Kidney epithelial cell (primary cell): ENCODE results near the gene PTHLH. TPM values are rescaled to one million over a fixed set of nuclear protein-coding genes. Genes with fewer than 3 reads are reported as not detected.
A peak's percentile ranks its signal among the peaks of the same experiment; 100 is the strongest.

Experiments
- DNase-seq: peaks from one replicate; pipeline ENCODE4 v3.0.0-alpha.2; 2010; ENCODE audit warnings: low read depth
- H3K27me3 ChIP-seq: 2 replicates; pipeline ENCODE4 v1.6.0; 2011; ENCODE audit warnings: low read length; ENCODE audit not compliant: control insufficient read depth, insufficient read depth
- H3K36me3 ChIP-seq: 2 replicates; pipeline ENCODE4 v1.5.1; 2011; ENCODE audit warnings: low read length; ENCODE audit not compliant: control insufficient read depth, insufficient read depth
- H3K4me3 ChIP-seq: 2 replicates; pipeline ENCODE4 v1.5.1; 2011; ENCODE audit warnings: low read depth, mild to moderate bottlenecking, control low read depth, low read length
- total RNA-seq: library from RNA; depleted of rRNA; stranded (reverse); fragments of >200 nt; gene quantifications from 2 replicates; pipeline ENCODE4 v1.2.3, GENCODE V29; 2015
- TF ChIP-seq, protein P1 (sequence below): IDR thresholded peaks from 2 replicates; pipeline ENCODE4 v1.5.1; 2011; ENCODE audit warnings: mild to moderate bottlenecking, moderate library complexity, low read length, control low read depth, inconsistent platforms; ENCODE audit not compliant: insufficient read depth, poor library complexity, severe bottlenecking

PTHLH gene
- total RNA-seq, 1 donor from 2014 or later = 2.7 TPM

DNA sequence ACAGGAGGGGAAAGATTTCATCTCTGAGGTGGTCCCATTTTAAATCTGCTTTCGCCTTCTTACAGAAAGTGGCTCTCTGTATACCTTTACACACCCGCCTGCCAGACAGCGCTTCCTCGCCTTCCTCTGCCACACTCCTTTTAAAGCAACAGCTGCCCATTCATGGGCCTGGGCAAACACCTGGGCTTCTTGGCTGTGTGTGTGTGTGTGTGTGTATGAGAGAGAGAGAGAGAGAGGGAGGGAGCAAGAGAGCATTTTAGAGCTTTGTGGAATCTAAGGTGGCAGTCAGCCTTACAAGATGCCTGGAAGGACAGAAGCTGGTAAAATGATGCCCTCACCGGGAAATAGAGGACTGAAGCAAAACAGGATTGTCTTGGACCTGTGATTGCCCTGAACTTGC, 20.0 kb downstream of the PTHLH start:
- no peak for DNase-seq
- Histone ChIP-seq H3K27me3 (no peaks in the 10 kb centered on the region), H3K36me3 (no peaks in the 10 kb centered on the region), H3K4me3 (no peak overlapping the region)
- TF ChIP-seq, protein P1, sequence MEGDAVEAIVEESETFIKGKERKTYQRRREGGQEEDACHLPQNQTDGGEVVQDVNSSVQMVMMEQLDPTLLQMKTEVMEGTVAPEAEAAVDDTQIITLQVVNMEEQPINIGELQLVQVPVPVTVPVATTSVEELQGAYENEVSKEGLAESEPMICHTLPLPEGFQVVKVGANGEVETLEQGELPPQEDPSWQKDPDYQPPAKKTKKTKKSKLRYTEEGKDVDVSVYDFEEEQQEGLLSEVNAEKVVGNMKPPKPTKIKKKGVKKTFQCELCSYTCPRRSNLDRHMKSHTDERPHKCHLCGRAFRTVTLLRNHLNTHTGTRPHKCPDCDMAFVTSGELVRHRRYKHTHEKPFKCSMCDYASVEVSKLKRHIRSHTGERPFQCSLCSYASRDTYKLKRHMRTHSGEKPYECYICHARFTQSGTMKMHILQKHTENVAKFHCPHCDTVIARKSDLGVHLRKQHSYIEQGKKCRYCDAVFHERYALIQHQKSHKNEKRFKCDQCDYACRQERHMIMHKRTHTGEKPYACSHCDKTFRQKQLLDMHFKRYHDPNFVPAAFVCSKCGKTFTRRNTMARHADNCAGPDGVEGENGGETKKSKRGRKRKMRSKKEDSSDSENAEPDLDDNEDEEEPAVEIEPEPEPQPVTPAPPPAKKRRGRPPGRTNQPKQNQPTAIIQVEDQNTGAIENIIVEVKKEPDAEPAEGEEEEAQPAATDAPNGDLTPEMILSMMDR = no peak

DNA sequence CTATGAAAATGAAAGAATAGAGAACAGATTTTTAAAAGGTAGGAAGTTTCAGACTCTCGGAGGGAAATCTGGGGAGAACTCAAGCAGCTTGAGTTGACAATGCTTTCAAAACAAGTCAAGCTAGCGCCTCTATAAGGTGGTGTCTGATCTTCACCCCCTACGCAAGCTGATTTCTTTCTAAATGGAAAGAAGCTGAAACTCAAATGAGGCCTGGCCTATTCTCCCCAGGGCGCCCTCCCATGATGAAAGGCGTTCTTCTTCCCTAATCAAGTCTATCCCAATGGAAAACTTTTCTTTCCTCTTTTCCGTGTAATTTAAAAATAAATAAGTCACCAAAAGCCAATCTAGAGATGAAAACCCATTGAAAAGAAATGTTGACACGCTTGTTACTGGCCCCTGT, 20.6 kb downstream of the PTHLH start:
- H3K4me3 ChIP-seq = no peak overlapping the region
- no peak for DNase-seq
- TF ChIP-seq, protein P1 = no peak
- no peaks in the 10 kb centered on the region for H3K27me3 ChIP-seq
- no peaks in the 10 kb centered on the region for H3K36me3 ChIP-seq

DNA sequence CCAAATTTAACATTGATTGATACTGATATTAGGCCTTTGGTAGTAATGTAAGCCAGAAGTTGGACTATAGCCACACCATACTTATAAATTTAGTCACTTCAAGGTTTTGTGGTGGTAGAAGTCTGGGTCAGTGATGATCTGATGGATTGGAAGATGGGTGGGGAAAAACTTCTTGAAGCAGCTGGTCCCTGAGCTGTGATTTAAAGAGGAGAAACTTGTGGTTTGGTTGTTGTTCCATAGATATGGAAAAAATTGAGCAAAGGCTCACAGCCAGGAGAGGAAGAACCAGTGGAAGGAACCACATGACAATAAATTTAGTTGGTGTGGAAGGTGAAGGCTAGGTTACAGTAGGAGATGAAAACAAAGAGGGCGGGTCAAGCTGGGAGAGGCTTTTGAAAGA, 26.1 kb downstream of the PTHLH start:
- Histone ChIP-seq H3K36me3 (no peaks in the 10 kb centered on the region), H3K27me3 (no peaks in the 10 kb centered on the region), H3K4me3 (no peak overlapping the region)
- TF ChIP-seq, protein P1 = no peak
- no peak for DNase-seq

DNA sequence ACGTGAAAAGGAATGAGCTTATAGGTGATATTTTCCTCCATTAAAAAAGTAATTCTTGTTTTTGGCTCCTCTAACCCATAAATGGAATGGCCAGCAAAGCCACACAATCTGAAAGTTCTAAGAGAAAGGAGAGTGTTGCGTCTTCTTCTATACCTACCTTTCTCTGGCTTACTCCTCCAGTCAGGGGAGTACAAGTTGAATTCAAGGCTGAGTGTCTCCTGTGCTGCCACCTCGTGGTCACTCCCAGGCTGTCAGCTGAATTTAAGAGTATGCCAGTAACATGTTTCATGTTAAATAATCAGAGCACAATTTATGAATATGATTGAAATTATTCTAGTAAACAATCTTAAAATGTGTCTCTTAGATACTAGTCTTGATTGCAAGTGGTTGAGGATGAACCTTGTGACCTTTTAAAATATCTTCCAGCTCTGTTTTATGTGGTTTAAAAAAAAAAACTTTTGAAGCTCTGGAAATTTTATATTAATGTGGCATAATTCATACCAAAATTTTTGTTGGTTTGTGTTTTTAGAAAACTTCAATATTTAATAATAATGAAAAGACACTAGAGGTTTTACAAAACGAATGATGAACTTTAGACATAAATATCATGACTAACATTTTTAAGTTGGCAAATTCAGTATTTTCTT, 31.7 kb downstream of the PTHLH start:
- peak; percentile 19 for DNase-seq
- H3K36me3 ChIP-seq = no peaks in the 10 kb centered on the region
- H3K4me3 ChIP-seq = no peak overlapping the region
- H3K27me3 ChIP-seq = no peaks in the 10 kb centered on the region
- TF ChIP-seq, protein P1 = peak; percentile 85

DNA sequence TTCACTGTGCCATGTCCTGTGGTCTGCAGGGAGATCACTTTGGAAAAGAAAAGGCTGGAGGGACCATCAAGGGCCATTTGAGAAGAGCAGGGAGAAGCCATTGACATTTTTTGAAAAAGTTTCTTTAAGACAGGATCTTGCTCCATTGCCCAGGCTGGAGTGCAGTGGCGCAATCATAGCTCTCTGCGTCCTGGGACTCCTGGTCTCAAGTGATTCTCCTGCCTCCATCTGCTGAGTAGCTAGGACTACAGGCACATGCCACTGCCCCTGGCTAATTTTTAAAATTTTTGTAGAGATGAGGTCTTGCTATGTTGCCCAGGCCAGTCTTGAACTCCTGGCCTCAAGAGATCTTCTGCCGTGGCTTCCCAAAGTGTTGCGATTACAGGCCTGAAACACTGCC, 32.3 kb downstream of the PTHLH start:
- Histone ChIP-seq H3K27me3 (no peaks in the 10 kb centered on the region), H3K4me3 (no peak overlapping the region), H3K36me3 (no peaks in the 10 kb centered on the region)
- no peak for DNase-seq
- TF ChIP-seq, protein P1 = no peak

DNA sequence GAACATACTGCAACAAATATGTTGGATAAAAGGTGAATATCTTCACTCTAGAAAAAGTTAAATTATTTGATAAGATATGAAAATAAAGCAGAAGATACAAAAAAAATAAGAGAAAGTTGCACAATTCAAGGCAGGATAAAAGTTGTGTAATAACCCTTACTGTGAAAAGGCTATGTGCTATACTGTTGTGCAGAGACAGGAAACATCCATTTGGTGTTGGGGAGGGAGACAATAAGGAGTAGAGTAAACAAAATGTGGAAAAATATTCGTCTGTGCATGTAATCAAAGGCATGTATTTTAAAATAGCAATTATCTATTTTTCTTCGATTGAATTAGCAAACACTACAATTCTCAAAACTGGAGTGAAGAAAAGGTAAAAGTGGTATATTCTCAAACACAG, 34.8 kb downstream of the PTHLH start:
- H3K4me3 ChIP-seq = no peak overlapping the region
- H3K36me3 ChIP-seq = no peaks in the 10 kb centered on the region
- no peaks in the 10 kb centered on the region for H3K27me3 ChIP-seq
- TF ChIP-seq, protein P1 = no peak
- no peak for DNase-seq
